ENCODE results near the gene KLF2. TPM values are rescaled to one million over a fixed set of nuclear protein-coding genes. Genes with fewer than 3 reads are reported as not detected.

KLF2 gene
- total RNA-seq, 2 donors from 2014 or later, result 19.8 to 24.4 TPM

DNA sequence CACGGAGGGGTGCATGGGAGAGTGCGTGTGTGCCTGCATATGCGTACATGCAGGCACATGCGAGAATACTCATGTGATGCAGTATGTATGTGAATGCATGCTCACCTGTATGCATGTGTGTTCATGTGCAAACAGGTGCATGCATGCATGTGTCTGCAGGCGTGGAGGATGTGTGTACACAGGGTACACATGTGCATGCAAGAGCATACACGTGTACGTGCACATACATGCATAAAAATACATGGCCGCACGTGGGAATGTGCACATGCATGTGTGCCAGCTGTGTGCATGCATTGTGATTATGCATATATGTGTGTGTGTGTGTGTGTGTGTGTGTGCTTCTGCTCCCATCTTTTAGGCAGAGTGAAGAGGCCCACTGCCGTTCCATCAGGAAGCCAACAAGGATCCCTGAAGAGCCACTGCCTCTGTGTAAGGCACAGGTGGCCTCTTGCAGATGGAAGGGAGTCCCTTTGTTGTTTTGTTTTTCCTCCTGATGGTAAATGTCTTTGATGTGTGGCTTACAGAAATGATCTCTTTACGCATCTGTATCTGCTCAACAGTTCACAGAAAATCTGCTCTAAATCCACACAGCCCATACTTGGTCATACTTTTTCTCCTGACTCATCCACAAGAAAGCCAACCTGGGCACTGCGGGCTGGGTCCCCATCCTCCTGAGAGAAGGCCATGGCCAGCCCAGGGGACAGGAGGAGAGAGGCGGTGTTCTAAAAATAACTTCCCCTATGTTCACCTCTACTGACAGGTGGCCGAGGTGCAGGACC is 50.7 kb downstream of the KLF2 start:
- H3K9me3 ChIP-seq, result no peaks in the 10 kb centered on the region
- H3K4me3 ChIP-seq, result no peak overlapping the region
- no peak for TF ChIP-seq POLR2AphosphoS5 (IDR thresholded peaks at IDR 0.05)
- no peak for TF ChIP-seq POLR2A (IDR thresholded peaks at IDR 0.05)
- TF ChIP-seq, protein P1, sequence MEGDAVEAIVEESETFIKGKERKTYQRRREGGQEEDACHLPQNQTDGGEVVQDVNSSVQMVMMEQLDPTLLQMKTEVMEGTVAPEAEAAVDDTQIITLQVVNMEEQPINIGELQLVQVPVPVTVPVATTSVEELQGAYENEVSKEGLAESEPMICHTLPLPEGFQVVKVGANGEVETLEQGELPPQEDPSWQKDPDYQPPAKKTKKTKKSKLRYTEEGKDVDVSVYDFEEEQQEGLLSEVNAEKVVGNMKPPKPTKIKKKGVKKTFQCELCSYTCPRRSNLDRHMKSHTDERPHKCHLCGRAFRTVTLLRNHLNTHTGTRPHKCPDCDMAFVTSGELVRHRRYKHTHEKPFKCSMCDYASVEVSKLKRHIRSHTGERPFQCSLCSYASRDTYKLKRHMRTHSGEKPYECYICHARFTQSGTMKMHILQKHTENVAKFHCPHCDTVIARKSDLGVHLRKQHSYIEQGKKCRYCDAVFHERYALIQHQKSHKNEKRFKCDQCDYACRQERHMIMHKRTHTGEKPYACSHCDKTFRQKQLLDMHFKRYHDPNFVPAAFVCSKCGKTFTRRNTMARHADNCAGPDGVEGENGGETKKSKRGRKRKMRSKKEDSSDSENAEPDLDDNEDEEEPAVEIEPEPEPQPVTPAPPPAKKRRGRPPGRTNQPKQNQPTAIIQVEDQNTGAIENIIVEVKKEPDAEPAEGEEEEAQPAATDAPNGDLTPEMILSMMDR (IDR thresholded peaks at IDR 0.05), result no peak
- WGBS, result 94% methylated on average over 14 of the region's 14 CpGs
- intact Hi-C loops (cut with DNase I), result no loop called here
- no peaks in the 10 kb centered on the region for H3K27me3 ChIP-seq (replicated peaks; ENCODE audit: insufficient read depth)
- H3K4me1 ChIP-seq (replicated peaks), result peaks cover under 1% of the 10 kb centered on the region
- no peak overlapping the region for H3K27ac ChIP-seq
- H3K36me3 ChIP-seq, result no peaks in the 10 kb centered on the region
- DNase-seq (ENCODE audit: low spot score), result no peak

- no peaks in the 10 kb centered on the region for H3K36me3 ChIP-seq
- no peak for DNase-seq (ENCODE audit: low spot score)
- intact Hi-C loops (cut with DNase I), result no loop called here
- TF ChIP-seq, protein P1 (IDR thresholded peaks at IDR 0.05), result no peak
- no peak for TF ChIP-seq POLR2AphosphoS5 (IDR thresholded peaks at IDR 0.05)
- no peak for TF ChIP-seq POLR2A (IDR thresholded peaks at IDR 0.05)
- no peaks in the 10 kb centered on the region for H3K9me3 ChIP-seq
- H3K4me3 ChIP-seq, result no peak overlapping the region
- H3K27ac ChIP-seq, result no peak overlapping the region
- WGBS, result 96% methylated on average over 6 of the region's 7 CpGs
- H3K27me3 ChIP-seq (replicated peaks; ENCODE audit: insufficient read depth), result no peaks in the 10 kb centered on the region
- H3K4me1 ChIP-seq (replicated peaks), result no peaks in the 10 kb centered on the region
These were observed 51.2 kb downstream of the KLF2 start for GRCh38 chr19:16375936-16376185.

DNA sequence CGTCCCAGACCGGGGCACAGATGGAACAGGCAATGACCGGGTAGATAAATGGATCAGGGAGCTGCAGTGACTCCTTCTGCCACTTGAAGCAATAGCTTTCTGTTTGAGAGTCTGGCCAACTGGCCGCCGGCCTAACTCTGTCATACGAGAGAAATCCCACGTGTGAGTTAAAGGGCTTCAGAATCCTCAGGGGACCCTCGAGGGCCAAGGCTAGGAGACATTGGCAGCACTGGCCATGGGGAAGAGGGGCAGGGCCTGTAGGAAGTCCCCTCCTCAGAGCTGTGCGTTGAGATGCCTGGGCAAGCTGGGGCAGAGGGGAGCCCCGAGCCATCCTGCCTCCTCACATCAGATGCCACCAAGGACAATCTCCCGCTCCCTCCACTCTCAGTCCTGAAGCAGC is 51.6 kb downstream of the KLF2 start:
- TF ChIP-seq, protein P1 (IDR thresholded peaks at IDR 0.05), result no peak
- no peak for TF ChIP-seq POLR2AphosphoS5 (IDR thresholded peaks at IDR 0.05)
- no peak for TF ChIP-seq POLR2A (IDR thresholded peaks at IDR 0.05)
- H3K27ac ChIP-seq, result no peak overlapping the region
- no peaks in the 10 kb centered on the region for H3K9me3 ChIP-seq
- intact Hi-C loops (cut with DNase I), result no loop called here
- H3K4me1 ChIP-seq (replicated peaks), result no peaks in the 10 kb centered on the region
- no peaks in the 10 kb centered on the region for H3K27me3 ChIP-seq (replicated peaks; ENCODE audit: insufficient read depth)
- 66% methylated on average over 11 of the region's 11 CpGs for WGBS
- H3K4me3 ChIP-seq, result no peak overlapping the region
- H3K36me3 ChIP-seq, result no peaks in the 10 kb centered on the region
- no peak for DNase-seq (ENCODE audit: low spot score)

- intact Hi-C loops (cut with DNase I), result no loop called here
- H3K9me3 ChIP-seq, result no peaks in the 10 kb centered on the region
- no peak for DNase-seq (ENCODE audit: low spot score)
- no peaks in the 10 kb centered on the region for H3K36me3 ChIP-seq
- H3K27ac ChIP-seq, result no peak overlapping the region
- no peaks in the 10 kb centered on the region for H3K4me1 ChIP-seq (replicated peaks)
- 86% methylated on average over 16 of the region's 18 CpGs for WGBS
- TF ChIP-seq, protein P1 (IDR thresholded peaks at IDR 0.05), result no peak
- H3K27me3 ChIP-seq (replicated peaks; ENCODE audit: insufficient read depth), result no peaks in the 10 kb centered on the region
- H3K4me3 ChIP-seq, result no peak overlapping the region
These were observed 52.0 kb downstream of the KLF2 start for GRCh38 chr19:16376649-16377048.

DNA sequence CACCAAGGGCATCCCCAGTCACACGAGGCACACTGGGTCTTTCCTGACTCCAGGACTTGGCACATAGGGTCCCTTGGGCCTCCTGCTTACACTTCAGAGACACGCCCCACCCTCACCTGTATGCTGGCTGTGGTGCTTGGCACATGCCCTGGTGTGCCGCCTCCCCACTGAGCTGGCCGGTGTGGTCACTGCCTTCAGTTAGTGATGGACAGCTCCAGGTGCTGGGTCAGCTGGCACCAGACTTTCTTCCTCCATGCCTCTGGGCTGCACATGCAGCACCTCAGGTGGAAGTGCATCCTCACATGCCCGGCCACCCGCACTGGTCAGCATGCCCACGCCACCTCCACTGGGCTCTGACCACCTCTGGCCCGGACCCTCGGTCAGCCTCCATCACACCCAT is 52.9 kb downstream of the KLF2 start:
- 94% methylated on average over 9 of the region's 9 CpGs for WGBS
- H3K4me1 ChIP-seq (replicated peaks), result no peaks in the 10 kb centered on the region
- intact Hi-C loops (cut with DNase I), result no loop called here
- no peaks in the 10 kb centered on the region for H3K27me3 ChIP-seq (replicated peaks; ENCODE audit: insufficient read depth)
- no peak overlapping the region for H3K27ac ChIP-seq
- H3K36me3 ChIP-seq, result no peaks in the 10 kb centered on the region
- no peak for DNase-seq (ENCODE audit: low spot score)
- no peaks in the 10 kb centered on the region for H3K9me3 ChIP-seq
- TF ChIP-seq POLR2A (IDR thresholded peaks at IDR 0.05), result no peak
- TF ChIP-seq POLR2AphosphoS5 (IDR thresholded peaks at IDR 0.05), result no peak
- TF ChIP-seq, protein P1 (IDR thresholded peaks at IDR 0.05), result no peak
- H3K4me3 ChIP-seq, result no peak overlapping the region
